HG02981 (cell line): ENCODE data around the gene SCAF11.
"Not testable (repeated sequence)": the region's sequence is repeated elsewhere in the genome, so short reads cannot be mapped to it uniquely, and the experiment has no call there.

Source experiments
- ATAC-seq: cut with Tn5 transposase; IDR thresholded peaks from one replicate; pipeline ENCODE4 v1.9.1; 2021; ENCODE audit warnings: mild to moderate bottlenecking, moderate library complexity; ENCODE audit not compliant: unreplicated experiment

The SCAF11 gene, protein sequence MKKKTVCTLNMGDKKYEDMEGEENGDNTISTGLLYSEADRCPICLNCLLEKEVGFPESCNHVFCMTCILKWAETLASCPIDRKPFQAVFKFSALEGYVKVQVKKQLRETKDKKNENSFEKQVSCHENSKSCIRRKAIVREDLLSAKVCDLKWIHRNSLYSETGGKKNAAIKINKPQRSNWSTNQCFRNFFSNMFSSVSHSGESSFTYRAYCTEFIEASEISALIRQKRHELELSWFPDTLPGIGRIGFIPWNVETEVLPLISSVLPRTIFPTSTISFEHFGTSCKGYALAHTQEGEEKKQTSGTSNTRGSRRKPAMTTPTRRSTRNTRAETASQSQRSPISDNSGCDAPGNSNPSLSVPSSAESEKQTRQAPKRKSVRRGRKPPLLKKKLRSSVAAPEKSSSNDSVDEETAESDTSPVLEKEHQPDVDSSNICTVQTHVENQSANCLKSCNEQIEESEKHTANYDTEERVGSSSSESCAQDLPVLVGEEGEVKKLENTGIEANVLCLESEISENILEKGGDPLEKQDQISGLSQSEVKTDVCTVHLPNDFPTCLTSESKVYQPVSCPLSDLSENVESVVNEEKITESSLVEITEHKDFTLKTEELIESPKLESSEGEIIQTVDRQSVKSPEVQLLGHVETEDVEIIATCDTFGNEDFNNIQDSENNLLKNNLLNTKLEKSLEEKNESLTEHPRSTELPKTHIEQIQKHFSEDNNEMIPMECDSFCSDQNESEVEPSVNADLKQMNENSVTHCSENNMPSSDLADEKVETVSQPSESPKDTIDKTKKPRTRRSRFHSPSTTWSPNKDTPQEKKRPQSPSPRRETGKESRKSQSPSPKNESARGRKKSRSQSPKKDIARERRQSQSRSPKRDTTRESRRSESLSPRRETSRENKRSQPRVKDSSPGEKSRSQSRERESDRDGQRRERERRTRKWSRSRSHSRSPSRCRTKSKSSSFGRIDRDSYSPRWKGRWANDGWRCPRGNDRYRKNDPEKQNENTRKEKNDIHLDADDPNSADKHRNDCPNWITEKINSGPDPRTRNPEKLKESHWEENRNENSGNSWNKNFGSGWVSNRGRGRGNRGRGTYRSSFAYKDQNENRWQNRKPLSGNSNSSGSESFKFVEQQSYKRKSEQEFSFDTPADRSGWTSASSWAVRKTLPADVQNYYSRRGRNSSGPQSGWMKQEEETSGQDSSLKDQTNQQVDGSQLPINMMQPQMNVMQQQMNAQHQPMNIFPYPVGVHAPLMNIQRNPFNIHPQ (N-terminal part only)

GRCh38 chr12:45990468-45991283, at the start of gene SCAF11:
Gene SCAF11, minus strand, starts transcription at chr12:45990574. Its CDS starts 26,407 bp downstream, at chr12:45964167.
- peak; percentile 64 for ATAC-seq

DNA sequence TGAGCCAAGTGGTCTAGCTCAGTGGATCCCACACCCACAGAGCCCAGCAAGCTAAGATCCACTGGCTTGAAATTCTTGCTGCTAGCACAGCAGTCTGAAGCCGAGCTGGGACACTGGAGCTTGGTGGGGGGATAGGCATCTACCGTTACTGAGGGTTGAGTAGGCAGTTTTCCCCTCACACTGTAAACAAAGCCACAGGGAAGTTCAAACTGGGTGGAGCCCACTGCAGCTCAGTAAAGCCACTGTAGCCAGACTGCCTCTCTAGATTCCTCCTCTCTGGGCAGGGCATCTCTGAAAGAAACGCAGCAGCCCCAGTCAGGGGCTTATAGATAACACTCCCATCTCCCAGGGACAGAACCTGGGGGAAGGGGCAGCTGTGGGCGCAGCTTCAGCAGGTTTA, 46.7 kb upstream of the SCAF11 start:
- not testable (repeated sequence) for ATAC-seq

GRCh38 chr12:46027172-46027571, 36.8 kb upstream of the SCAF11 start:
- ATAC-seq, result no peak

- ATAC-seq, result no peak
Measured at GRCh38 chr12:46024099-46024498, 33.7 kb upstream of the SCAF11 start.

GRCh38 chr12:46020768-46021167, 30.4 kb upstream of the SCAF11 start:
- no peak for ATAC-seq

DNA sequence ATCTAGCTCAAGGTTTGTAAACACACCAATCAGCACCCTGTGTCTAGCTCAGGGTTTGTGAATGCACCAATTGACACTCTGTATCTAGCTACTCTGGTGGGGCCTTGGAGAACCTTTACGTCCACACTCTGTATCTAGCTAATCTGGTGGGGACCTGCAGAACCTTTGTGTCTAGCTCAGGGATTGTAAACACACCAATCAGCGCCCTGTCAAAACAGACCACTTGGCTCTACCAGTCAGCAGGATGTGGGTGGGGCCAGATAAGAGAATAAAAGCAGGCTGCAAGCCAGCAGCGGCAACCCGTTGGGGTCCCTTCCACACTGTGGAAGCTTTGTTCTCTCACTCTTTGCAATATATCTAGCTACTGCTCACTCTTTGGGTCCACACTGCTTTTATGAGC, 28.3 kb upstream of the SCAF11 start:
- not testable (repeated sequence) for ATAC-seq

DNA sequence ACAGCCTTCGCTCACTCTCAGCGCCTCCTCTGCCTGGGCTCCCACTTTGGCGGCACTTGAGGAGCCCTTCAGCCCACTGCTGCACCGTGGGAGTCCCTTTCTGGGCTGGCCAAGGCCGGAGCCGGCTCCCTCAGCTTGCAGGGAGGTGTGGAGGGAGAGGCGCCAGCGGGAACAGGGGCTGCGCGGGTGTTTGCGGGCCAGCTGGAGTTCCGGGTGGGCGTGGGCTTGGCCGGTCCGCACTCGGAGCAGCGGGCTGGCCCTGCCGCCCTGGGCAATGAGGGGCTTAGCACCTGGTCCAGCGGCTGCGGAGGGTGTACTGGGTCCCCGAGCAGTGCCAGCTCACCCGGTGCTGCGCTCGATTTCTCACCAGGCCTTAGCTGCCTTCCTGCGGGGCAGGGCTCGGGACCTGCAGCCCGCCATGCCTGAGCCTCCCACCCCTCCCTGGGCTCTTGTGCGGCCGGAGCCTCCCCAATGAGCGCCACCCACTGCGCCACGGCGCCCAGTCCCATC, 27.5 kb upstream of the SCAF11 start:
- not testable (repeated sequence) for ATAC-seq

DNA sequence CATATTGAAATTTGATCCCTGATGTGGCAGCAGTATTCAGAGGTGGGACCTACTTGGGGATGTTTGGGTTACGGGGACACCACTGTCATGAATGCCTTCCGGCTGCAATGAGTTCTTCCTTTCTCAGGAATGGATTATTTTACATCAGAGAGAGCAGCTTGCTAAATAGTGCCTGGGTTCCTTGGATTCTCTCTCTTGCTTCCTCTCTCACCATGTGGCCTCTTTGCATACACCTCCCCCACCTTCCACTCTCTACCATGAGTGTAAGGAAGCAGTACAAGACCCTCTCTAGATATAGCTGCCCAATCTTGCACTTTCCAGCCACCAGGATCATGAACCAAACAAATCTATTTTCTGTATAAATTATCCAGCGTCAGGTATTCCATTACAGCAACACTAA, 15.4 kb upstream of the SCAF11 start:
- no peak for ATAC-seq

- no peak for ATAC-seq
Measured at GRCh38 chr12:46005151-46005797, 14.9 kb upstream of the SCAF11 start.

DNA sequence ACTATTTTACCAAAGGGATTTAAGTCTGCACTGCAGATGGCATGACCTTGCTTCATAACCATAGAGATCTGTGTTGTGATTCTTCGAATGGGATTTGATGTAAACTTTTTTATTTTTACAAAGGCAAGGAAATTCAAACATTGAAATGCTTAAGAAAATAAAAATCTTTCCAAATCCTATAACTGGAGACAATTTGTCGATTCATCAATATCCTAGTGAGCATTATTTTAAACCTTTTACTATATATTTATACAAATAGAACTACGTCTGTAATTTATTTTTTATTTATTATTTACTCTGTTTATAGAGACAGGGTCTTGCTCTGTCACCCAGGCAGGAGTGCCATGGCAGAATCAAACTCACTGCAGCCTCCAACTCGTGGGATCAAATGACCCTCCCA, 14.3 kb upstream of the SCAF11 start:
- ATAC-seq, result no peak

- not testable (repeated sequence) for ATAC-seq
Measured at GRCh38 chr12:46000076-46000475, 9.7 kb upstream of the SCAF11 start.

GRCh38 chr12:45994736-45995135, 4.4 kb upstream of the SCAF11 start:
- no peak for ATAC-seq

DNA sequence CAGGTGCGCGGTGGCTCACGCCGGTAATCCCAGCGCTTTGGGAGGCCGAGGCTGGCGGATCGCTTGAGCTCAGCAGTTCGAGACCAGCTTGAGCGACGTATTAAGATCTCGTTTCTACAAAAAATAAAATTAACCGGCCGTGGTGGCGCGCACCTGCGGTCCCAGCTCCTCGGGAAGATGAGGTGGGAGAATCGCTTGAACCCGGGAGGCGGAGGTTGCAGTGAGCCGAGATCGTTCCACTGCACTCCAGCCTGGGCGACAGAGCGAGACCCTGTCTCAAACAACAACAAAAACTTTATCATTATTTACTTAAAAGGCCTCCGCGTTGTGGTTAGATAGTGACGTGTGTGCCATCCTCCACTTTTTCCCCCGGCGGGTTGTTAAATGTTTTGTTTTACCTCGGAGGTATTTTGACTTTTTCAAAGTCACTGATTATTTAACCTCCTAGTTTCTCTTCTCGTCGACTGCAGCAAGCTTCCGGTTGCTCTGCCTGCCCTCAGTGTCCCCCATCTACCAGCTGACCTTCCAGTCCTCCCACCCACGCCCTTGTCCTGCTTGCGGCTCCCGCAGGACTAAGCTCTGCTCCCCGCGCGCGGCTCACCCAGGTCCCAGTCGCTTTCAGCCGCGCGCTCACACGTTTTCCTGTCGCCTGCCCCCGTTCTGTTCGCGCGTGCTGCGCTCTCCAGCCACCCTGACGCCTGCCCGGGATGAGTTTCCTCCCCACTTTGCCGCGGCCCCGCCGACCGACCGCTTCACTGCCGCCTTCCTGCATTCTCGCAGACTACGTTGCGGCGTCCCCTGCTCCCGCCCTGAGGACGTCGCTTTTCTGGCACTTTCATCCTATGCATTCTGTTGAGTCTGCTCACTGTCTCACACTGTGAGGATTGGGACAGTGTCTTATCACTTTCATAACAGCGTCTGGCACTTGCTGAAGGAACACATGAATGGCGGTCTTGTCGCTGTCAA, 1.2 kb upstream of the SCAF11 start:
- no peak for ATAC-seq

DNA sequence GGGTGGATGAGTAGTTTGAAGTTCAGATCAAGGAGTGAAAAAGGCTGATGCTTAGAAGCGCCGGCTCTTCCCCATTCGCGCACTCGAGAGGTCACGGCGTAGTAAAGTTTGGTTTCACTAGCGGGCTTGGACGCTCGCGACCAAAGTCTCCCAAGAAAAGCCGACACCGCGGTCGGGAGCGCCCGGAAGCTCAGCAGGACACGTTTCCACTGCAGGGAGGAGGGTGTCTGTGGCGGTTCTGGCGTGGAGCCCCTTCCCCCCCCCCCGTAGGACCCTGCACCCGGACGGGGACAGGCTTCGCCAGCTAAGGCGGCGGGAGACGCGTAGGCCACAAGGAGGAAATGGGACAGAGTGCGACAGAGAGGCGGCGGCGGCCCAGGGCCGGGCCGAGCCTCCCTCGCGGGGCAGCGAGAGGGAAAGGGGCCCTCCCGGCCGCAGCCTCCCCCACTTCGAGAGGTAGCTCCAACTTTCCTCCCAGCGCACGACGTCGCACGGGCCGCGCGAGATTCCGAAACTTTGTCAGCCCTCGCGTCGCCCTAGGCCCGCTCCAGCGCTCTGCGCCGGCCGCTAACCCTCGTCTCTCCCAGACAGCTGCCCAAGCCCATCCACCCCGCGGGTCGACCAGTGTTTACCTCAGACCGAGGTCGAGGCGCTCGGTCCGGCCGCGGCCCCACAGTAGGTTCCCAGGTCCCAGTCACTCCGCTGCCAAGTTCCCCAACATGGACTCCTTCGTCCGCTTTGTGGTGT, 480 bp downstream of the SCAF11 start:
- ATAC-seq, result peak; percentile 28

- no peak for ATAC-seq
Measured at GRCh38 chr12:45989287-45989686, 1.1 kb downstream of the SCAF11 start.

GRCh38 chr12:45988264-45988663, 2.1 kb downstream of the SCAF11 start:
- no peak for ATAC-seq

DNA sequence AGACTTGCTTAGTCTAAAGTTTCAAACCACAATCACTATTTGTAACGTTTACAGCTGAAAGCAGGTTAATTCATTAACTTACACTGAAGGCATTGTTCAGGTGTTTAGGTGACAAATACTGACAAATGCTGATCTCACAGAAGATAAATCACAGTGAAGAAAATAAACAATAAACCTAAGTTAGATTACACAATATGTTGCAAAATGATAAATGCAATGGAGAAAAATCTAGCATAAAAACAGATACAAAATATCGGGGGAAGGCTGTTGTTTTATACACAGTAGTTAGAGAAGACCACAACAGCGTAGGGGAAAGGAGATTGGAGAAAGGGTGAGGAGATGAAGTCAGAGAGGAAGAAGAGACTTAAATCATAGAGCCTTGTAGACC, 3.0 kb downstream of the SCAF11 start:
- no peak for ATAC-seq
